Natural killer cell (primary cell): ENCODE data around the gene NPC2. TPM values are rescaled to one million over a fixed set of nuclear protein-coding genes. Genes with fewer than 3 reads are reported as not detected.

Experiments
- ATAC-seq, 3 donors: fragments of 150-1000 bp in 2 of 3; fragments of 200-7000 bp in 1 of 3; cut with Tn5 transposase; 1 replicate in 1 of 3; 2 replicates in 2 of 3; pipeline ENCODE4 v1.10.0; 2021; ENCODE audit warnings: mild to moderate bottlenecking in 2 of 3, moderate library complexity in 2 of 3
- DNase-seq, 2 donors: peaks; one replicate each; pipeline versions ENCODE4 v3.0.0 to v3.0.0-alpha.2; 2013 to 2021; ENCODE audit warnings: mixed read lengths in 1 of 2
- H3K27ac ChIP-seq: one replicate; pipeline ENCODE4 v1.5.1; 2013; ENCODE audit warnings: mild to moderate bottlenecking, low read length
- H3K27me3 ChIP-seq: one replicate; pipeline ENCODE4 v1.6.1; 2013; ENCODE audit warnings: low read length; ENCODE audit not compliant: control insufficient read depth, insufficient read depth
- H3K36me3 ChIP-seq: one replicate; pipeline ENCODE4 v1.6.1; 2013; ENCODE audit warnings: low read length; ENCODE audit not compliant: control insufficient read depth, insufficient read depth
- H3K4me1 ChIP-seq: one replicate; pipeline ENCODE4 v1.6.1; 2013; ENCODE audit warnings: low read length; ENCODE audit not compliant: control insufficient read depth, insufficient read depth
- H3K4me3 ChIP-seq: one replicate; pipeline ENCODE4 v1.5.1; 2013; ENCODE audit warnings: low read length
- H3K9me3 ChIP-seq: one replicate; pipeline ENCODE4 v1.6.1; 2013; ENCODE audit warnings: low read length; ENCODE audit not compliant: control insufficient read depth, insufficient read depth
- H3K27ac Mint-ChIP-seq, 2 donors: one replicate each; pipeline ENCODE4 v1.8.0; 2022; ENCODE audit warnings: mild to moderate bottlenecking in 2 of 2, mixed read lengths in 2 of 2, moderate library complexity in 1 of 2
- H3K27me3 Mint-ChIP-seq, 2 donors: one replicate each; pipeline ENCODE4 v1.8.0; 2022; ENCODE audit warnings: low read depth in 2 of 2, mixed read lengths in 2 of 2
- H3K36me3 Mint-ChIP-seq: one replicate; pipeline ENCODE4 v1.8.0; 2022; ENCODE audit warnings: mixed read lengths
- H3K4me1 Mint-ChIP-seq, 2 donors: one replicate each; pipeline ENCODE4 v1.8.0; 2022; ENCODE audit warnings: mixed read lengths in 2 of 2
- H3K4me3 Mint-ChIP-seq: one replicate; pipeline ENCODE4 v1.8.0; 2022; ENCODE audit warnings: mild to moderate bottlenecking, moderate library complexity, mixed read lengths
- H3K9me3 Mint-ChIP-seq, 2 donors: one replicate each; pipeline ENCODE4 v1.8.0; 2022; ENCODE audit warnings: mixed read lengths in 2 of 2
- WGBS: methylation state at CpG from one replicate; pipeline ENCODE4 v1.1.7; 2013; ENCODE audit warnings: missing lambda C conversion rate; ENCODE audit not compliant: insufficient coverage; 5-methylcytosine and 5-hydroxymethylcytosine counted together
- intact Hi-C: fragments of 100-400 bp; cut with micrococcal nuclease; formaldehyde crosslinking; loops from one replicate; pipeline ENCODE4 v1.14.2; 2022
- total RNA-seq, 4 donors: library from RNA; stranded (reverse); fragments of 120-200 nt in 1 of 4; gene quantifications; one replicate each; pipeline versions ENCODE4 v1.2.3 to v1.2.4, GENCODE V29; 2013 to 2022
- TF ChIP-seq, protein P1 (sequence below): fragments of 200-600 bp; IDR thresholded peaks from one replicate; pipeline ENCODE4 v1.8.0; 2022; ENCODE audit warnings: antibody characterized with exemption

NPC2 gene
- total RNA-seq, 3 donors from 2014 or later (not counting 1 experiment from before 2014, with no cell fraction given): 33.2 to 53.6 (median 33.5) TPM

DNA sequence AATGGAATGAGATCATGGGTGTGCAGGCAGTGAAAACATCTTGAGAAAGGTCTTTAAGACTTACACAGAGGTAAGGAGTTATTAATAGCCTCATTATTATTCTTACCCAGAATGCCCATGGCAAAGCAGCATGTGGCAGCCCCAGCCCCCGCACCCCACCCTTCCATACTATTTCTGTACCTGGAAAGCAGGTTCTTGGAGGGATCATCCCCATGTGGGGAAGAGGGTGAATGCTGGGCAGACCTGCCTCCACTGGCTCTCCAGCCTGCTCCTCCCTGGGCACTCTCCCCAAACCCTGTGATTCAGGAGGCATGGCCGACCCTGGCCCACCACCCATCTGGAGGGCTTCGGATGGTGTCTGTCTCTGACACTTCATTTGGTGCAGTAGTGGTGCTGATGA, 28.3 kb downstream of the NPC2 start:
- Histone ChIP-seq H3K4me1 (no peaks in the 10 kb centered on the region), H3K36me3 (no peaks in the 10 kb centered on the region), H3K27me3 (no peaks in the 10 kb centered on the region), H3K9me3 (no peaks in the 10 kb centered on the region), H3K4me3 (no peak overlapping the region), H3K27ac (no peak overlapping the region)
- DNase-seq: no peak
- 91% methylated on average over 2 of the region's 3 CpGs for WGBS
- Mint-ChIP-seq H3K27ac (no peak overlapping the region), H3K27me3 (peaks cover 18 to 26% of the 10 kb centered on the region in 2 donors), H3K36me3 (no peaks in the 10 kb centered on the region), H3K4me1 (no peaks in the 10 kb centered on the region), H3K9me3 (no peaks in the 10 kb centered on the region), H3K4me3 (no peak overlapping the region)
- intact Hi-C loops: no loop called here
- TF ChIP-seq, protein P1, sequence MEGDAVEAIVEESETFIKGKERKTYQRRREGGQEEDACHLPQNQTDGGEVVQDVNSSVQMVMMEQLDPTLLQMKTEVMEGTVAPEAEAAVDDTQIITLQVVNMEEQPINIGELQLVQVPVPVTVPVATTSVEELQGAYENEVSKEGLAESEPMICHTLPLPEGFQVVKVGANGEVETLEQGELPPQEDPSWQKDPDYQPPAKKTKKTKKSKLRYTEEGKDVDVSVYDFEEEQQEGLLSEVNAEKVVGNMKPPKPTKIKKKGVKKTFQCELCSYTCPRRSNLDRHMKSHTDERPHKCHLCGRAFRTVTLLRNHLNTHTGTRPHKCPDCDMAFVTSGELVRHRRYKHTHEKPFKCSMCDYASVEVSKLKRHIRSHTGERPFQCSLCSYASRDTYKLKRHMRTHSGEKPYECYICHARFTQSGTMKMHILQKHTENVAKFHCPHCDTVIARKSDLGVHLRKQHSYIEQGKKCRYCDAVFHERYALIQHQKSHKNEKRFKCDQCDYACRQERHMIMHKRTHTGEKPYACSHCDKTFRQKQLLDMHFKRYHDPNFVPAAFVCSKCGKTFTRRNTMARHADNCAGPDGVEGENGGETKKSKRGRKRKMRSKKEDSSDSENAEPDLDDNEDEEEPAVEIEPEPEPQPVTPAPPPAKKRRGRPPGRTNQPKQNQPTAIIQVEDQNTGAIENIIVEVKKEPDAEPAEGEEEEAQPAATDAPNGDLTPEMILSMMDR: no peak
- ATAC-seq: no peak

DNA sequence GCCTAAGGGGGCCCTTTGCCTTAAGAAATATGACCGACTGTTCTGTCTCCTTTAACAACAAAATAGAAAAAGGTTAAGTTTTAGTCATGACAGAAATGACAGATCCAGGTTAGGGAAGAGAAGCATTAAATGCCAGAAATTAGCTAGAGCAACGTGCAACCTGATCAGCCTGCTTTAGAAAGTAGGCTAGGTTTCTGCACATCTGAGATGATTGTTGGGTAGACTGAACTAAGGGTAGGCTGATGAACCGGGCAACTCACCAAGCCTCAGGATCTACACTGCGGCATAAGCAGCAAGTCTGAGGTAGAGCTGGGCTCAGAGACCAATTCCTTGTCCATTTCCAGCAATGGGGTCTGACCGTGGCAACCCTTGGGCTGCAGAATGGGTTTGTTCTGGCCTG, 29.4 kb downstream of the NPC2 start:
- Histone ChIP-seq H3K9me3 (no peaks in the 10 kb centered on the region), H3K27ac (no peak overlapping the region), H3K4me3 (no peak overlapping the region), H3K27me3 (no peaks in the 10 kb centered on the region), H3K36me3 (no peaks in the 10 kb centered on the region), H3K4me1 (no peaks in the 10 kb centered on the region)
- H3K9me3 Mint-ChIP-seq: no peaks in the 10 kb centered on the region
- no peaks in the 10 kb centered on the region for H3K4me1 Mint-ChIP-seq
- ATAC-seq (no peak), DNase-seq (no peak)
- no peak overlapping the region for H3K4me3 Mint-ChIP-seq
- 85% methylated on average over 5 of the region's 5 CpGs for WGBS
- intact Hi-C loops: no loop called here
- TF ChIP-seq, protein P1: no peak
- peaks cover 18 to 27% of the 10 kb centered on the region in 2 donors for H3K27me3 Mint-ChIP-seq
- no peak overlapping the region for H3K27ac Mint-ChIP-seq
- H3K36me3 Mint-ChIP-seq: no peaks in the 10 kb centered on the region

DNA sequence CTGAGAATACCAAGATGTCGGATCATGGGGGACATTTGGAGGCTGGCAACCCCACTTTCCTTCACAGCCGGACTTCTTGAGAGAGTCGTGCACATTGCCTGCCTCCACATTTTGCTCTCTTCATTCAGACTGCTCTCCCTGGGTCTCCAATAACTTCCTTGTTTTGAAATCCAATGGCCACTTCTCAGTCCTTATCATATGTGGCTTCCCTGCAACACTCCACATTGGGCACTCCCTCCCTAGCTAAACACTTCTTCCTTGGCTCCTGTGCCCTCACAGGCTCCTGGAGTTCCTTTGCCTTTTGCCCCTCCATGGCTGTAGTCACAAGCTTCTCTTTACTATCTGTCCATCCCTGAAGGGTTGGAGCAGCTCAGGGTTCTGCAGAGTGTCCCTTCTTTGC, 30.1 kb downstream of the NPC2 start:
- Histone ChIP-seq H3K4me1 (no peaks in the 10 kb centered on the region), H3K27me3 (no peaks in the 10 kb centered on the region), H3K36me3 (no peaks in the 10 kb centered on the region), H3K27ac (no peak overlapping the region), H3K4me3 (no peak overlapping the region), H3K9me3 (no peaks in the 10 kb centered on the region)
- intact Hi-C loops: no loop called here
- DNase-seq: no peak
- TF ChIP-seq, protein P1: no peak
- Mint-ChIP-seq H3K9me3 (no peaks in the 10 kb centered on the region), H3K27ac (no peak overlapping the region), H3K27me3 (peaks cover 18 to 27% of the 10 kb centered on the region in 2 donors), H3K4me1 (no peaks in the 10 kb centered on the region), H3K4me3 (no peak overlapping the region), H3K36me3 (no peaks in the 10 kb centered on the region)
- no peak for ATAC-seq
- WGBS: 89% methylated on average over 3 of the region's 3 CpGs

DNA sequence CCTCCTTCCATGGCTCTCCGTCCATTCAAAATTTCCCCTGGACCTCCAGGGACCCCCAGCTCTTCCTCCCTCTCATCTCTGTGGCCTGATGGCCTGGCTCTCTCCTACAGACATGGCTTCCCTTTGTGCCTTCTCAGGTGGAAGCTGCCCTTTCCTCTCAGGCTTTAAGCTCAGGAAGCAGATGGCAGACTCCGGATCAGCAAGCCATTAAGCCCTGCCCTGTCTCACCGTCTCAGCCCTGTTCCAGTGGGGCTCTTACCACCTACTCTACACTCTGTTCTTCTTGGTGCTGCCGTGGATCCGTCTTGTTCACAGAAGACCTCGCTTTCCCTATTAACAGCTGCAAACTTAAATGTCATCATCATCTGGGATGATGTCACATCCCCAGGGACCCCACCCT, 33.1 kb downstream of the NPC2 start:
- H3K27me3 ChIP-seq: no peaks in the 10 kb centered on the region
- no peak overlapping the region for H3K4me3 ChIP-seq
- H3K27ac ChIP-seq: no peak overlapping the region
- Mint-ChIP-seq H3K36me3 (no peaks in the 10 kb centered on the region), H3K9me3 (no peaks in the 10 kb centered on the region), H3K27me3 (peaks cover 27% of the 10 kb centered on the region in 2 donors), H3K4me3 (no peak overlapping the region), H3K4me1 (no peaks in the 10 kb centered on the region), H3K27ac (no peak overlapping the region)
- no peaks in the 10 kb centered on the region for H3K36me3 ChIP-seq
- TF ChIP-seq, protein P1: no peak
- no peaks in the 10 kb centered on the region for H3K9me3 ChIP-seq
- DNase-seq: no peak
- no peak for ATAC-seq
- WGBS: 56% methylated on average over 6 of the region's 6 CpGs
- intact Hi-C loops: no loop called here
- H3K4me1 ChIP-seq: no peaks in the 10 kb centered on the region
